Measurements from ENCODE around the gene CAMK1.

DNA sequence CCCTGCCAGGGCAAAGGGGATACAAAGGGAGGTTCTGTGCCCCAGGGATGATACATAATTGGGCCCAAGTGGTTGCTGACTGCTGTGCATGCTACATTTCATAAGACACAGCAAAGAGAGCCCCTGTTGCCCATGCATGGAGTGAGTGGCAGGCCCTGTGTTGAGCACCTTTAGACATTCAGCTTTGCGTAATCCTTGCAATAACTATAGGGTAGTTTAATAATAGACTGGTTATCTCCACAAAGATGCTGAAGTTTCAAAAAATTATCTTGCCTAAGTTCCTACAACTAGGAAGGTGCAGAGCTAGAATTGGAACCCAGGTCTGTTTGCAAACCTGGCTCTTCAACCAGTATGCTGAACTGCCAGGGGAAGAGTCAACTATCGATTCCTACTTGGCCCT is 21.7 kb downstream of the CAMK1 start:
- TF ChIP-seq POLR2AphosphoS5 (IDR thresholded peaks at IDR 0.05; ENCODE audit: low read depth, low read length), result no peak; the same call in 1 of the 2 replicates
- no peak for TF ChIP-seq POLR2A (IDR thresholded peaks at IDR 0.05; ENCODE audit: low read depth, low read length)
- TF ChIP-seq TAF1 (IDR thresholded peaks at IDR 0.05; ENCODE audit: borderline replicate concordance, low read depth, low read length), result no peak

Measured in GM12892 (cell line).